K562 (cell line): Measurements from ENCODE around the gene FXYD3. TPM values are rescaled to one million over a fixed set of nuclear protein-coding genes. Genes with fewer than 3 reads are reported as not detected.
A peak's percentile ranks its signal among the peaks of the same experiment; 100 is the strongest.

Experiments
- ATAC-seq: fragments of 200-7000 bp; cut with Tn5 transposase; 3 replicates; pipeline ENCODE4 v1.9.1; 2020; ENCODE audit warnings: moderate library complexity
- BruUV-seq: library from RNA; stranded (reverse); fragments of 400-500 nt; replicated peaks from 2 replicates; lab custom pipeline; 2021; lab: Mats Ljungman, UMichigan
- CTCF ChIA-PET: fragments of 300-600 bp; formaldehyde crosslinking; extraction: SDS; loops from one replicate; lab custom pipeline; 2021; ENCODE audit warnings: low intra/inter-chr PET ratio; lab: Yijun Ruan, JAX
- POLR2A ChIA-PET: fragments of 300-600, 350-650 bp; sonication (Branson Sonifier 250); formaldehyde crosslinking; extraction: SDS; loops from one replicate; lab custom pipeline; 2021; ENCODE audit warnings: antibody characterized with exemption, inconsistent platforms; lab: Yijun Ruan, JAX
- DNase-seq, 4 experiments: peaks; one replicate each; pipeline versions ENCODE4 v3.0.0 to v3.0.0-alpha.2; 2011 to 2018; ENCODE audit warnings: low spot score in 3 of 4, mixed read lengths in 3 of 4; ENCODE audit errors: extremely low read depth in 1 of 4
- FAIRE-seq: peaks from 2 replicates; lab custom pipeline; 2011; peaks lifted over from hg19 to GRCh38; lab: Jason Lieb, UNC
- H2AFZ ChIP-seq: 2 replicates; pipeline ENCODE4 v1.6.0; 2011; ENCODE audit warnings: low read depth, low read length, control low read depth, inconsistent platforms
- H3K27ac ChIP-seq: fragments of 200-600 bp; 3 replicates; pipeline ENCODE4 v1.8.0; 2011; ENCODE audit warnings: low read depth, mild to moderate bottlenecking, control low read depth, inconsistent platforms, low read length, moderate library complexity, mixed read lengths; ENCODE audit errors: extremely low read depth
- H3K27me3 ChIP-seq, 2 experiments: fragments of 300-600 bp in 1 of 2; 2 replicates in 1 of 2; 3 replicates in 1 of 2; pipeline versions ENCODE4 v1.6.0 to v1.8.0; 2011; ENCODE audit warnings: inconsistent platforms in 2 of 2, low read length in 2 of 2, mild to moderate bottlenecking in 1 of 2, mixed read lengths in 1 of 2, moderate library complexity in 1 of 2; ENCODE audit not compliant: control insufficient read depth in 2 of 2, insufficient read depth in 2 of 2
- H3K36me3 ChIP-seq: fragments of 300-600 bp; 3 replicates; pipeline ENCODE4 v1.8.0; 2011; ENCODE audit warnings: mild to moderate bottlenecking, low read length, inconsistent platforms; ENCODE audit not compliant: control insufficient read depth, insufficient read depth
- H3K4me1 ChIP-seq, 2 experiments: fragments of 200-600 bp in 1 of 2; replicated peaks in 1 of 2; 2 replicates in 1 of 2; 3 replicates in 1 of 2; pipeline versions ENCODE4 v1.5.1 to v1.8.0; 2011; ENCODE audit warnings: inconsistent platforms in 2 of 2, low read length in 2 of 2, mild to moderate bottlenecking in 1 of 2, mixed read lengths in 1 of 2, moderate library complexity in 1 of 2; ENCODE audit not compliant: control insufficient read depth in 2 of 2, insufficient read depth in 2 of 2
- H3K4me2 ChIP-seq: 2 replicates; pipeline ENCODE4 v1.6.1; 2011; ENCODE audit warnings: low read length, control low read depth, inconsistent platforms, mixed read lengths; ENCODE audit not compliant: insufficient read depth
- H3K4me3 ChIP-seq: fragments of 200-600 bp; sonication (generic), shearing (Covaris generic); 2 replicates; pipeline ENCODE4 v1.5.1; 2016; ENCODE audit warnings: control low read depth, inconsistent platforms
- H3K79me2 ChIP-seq: fragments of 200-600 bp; 3 replicates; pipeline ENCODE4 v1.8.0; 2011; ENCODE audit warnings: low read length, inconsistent platforms; ENCODE audit not compliant: control insufficient read depth, insufficient read depth
- H3K9ac ChIP-seq, 2 experiments: 2 replicates each; pipeline versions ENCODE4 v1.6.0 to v1.6.1; 2011; ENCODE audit warnings: low read depth in 2 of 2, low read length in 2 of 2, control low read depth in 1 of 2, inconsistent platforms in 1 of 2, mild to moderate bottlenecking in 1 of 2, mixed read lengths in 1 of 2; ENCODE audit not compliant: insufficient read depth in 1 of 2
- H3K9me1 ChIP-seq: one replicate; pipeline ENCODE4 v1.6.0; 2011; ENCODE audit warnings: inconsistent platforms, mild to moderate bottlenecking, low read length, moderate library complexity; ENCODE audit not compliant: control insufficient read depth, insufficient read depth
- H3K9me3 ChIP-seq: replicated peaks from 2 replicates; pipeline ENCODE4 v1.5.1; 2011; ENCODE audit warnings: low read depth, low read length, inconsistent platforms; ENCODE audit not compliant: control insufficient read depth, insufficient read depth
- H4K20me1 ChIP-seq: replicated peaks from 2 replicates; pipeline ENCODE4 v1.6.1; 2011; ENCODE audit warnings: low read length, inconsistent platforms, mixed read lengths; ENCODE audit not compliant: control insufficient read depth, insufficient read depth
- CBX5 ChIP-seq: IDR thresholded peaks from 2 replicates; pipeline ENCODE4 v1.6.1; 2014; ENCODE audit warnings: low read depth, borderline replicate concordance
- CHD7 ChIP-seq: fragments of 200-600 bp; sonication (generic); IDR thresholded peaks from one replicate; pipeline ENCODE4 v1.6.1; 2012; ENCODE audit warnings: mild to moderate bottlenecking, low read depth, low read length, inconsistent platforms
- ELF4 ChIP-seq: fragments of 450-650 bp; formaldehyde crosslinking; IDR thresholded peaks from 2 replicates; pipeline ENCODE4 v1.4.0; 2022; ENCODE audit warnings: missing genetic modification characterization
- HIVEP1 ChIP-seq: fragments of 250-450 bp; sonication (Bioruptor Pico); IDR thresholded peaks from 2 replicates; pipeline ENCODE4 v1.4.0; 2020; ENCODE audit warnings: mild to moderate bottlenecking
- WGBS: fragments of 100-300 bp; shearing (Covaris generic); methylation state at CpG from one replicate; pipeline ENCODE4 v1.1.6; 2016; ENCODE audit warnings: low coverage, mixed read lengths; ENCODE audit not compliant: insufficient coverage; ENCODE audit errors: missing lambda C conversion rate; 5-methylcytosine and 5-hydroxymethylcytosine counted together
- in situ Hi-C: fragments of 300-500 bp; cut with MboI; formaldehyde crosslinking; loops from 4 replicates; pipeline ENCODE4 v1.15.0; 2018; ENCODE audit warnings: inconsistent platforms, mixed read lengths
- intact Hi-C: fragments of 100-400 bp; cut with micrococcal nuclease; formaldehyde crosslinking; loops from 2 replicates; pipeline ENCODE4 v1.14.2; 2022
- polyA plus RNA-seq, 8 experiments: library from polyadenylated mRNA; depleted of rRNA in 4 of 8; stranded (reverse) in 5 of 8; unstranded in 3 of 8; fragments of >200 nt; fragmentation: Nextera tagmentation in 2 of 8; fragmentation: Illumina TruSeq in 1 of 8; extraction: Ambion mirVana in 2 of 8; extraction: Trizol in 1 of 8; gene quantifications; 2 replicates each; pipeline versions ENCODE4 v1.2.1 to v1.2.3, GENCODE V29; 2011 to 2014; ENCODE audit warnings: inconsistent platforms in 1 of 8, missing spikeins in 1 of 8
- total RNA-seq, 7 experiments: library from RNA; depleted of rRNA in 6 of 7; stranded (reverse); fragments of >200 nt in 6 of 7; fragmentation: Illumina TruSeq in 2 of 7; extraction: Trizol in 2 of 7; gene quantifications; 2 replicates each; pipeline versions ENCODE4 v1.2.1 to v1.2.3, GENCODE V29; 2011 to 2021; ENCODE audit warnings: low replicate concordance in 1 of 7

The FXYD3 gene
- total and polyA plus RNA-seq, 9 of the 15 experiments (the other 6 are each of a cell fraction or from before 2014, with no cell fraction given), result 0.24 TPM; not detected in 8

GRCh38 chr19:35075202-35076025 is 40.2 kb upstream of the FXYD3 start:
- DNase-seq (no peak), FAIRE-seq (no peak), ATAC-seq (no peak)
- Histone ChIP-seq H3K9me3 (no peaks in the 10 kb centered on the region; the same call in 1 of the 2 replicates), H3K4me1 (peaks cover 0 to 27% of the 10 kb centered on the region in 2 experiments; a peak in 2 of 5 replicates), H2AFZ (no peak overlapping the region), H3K27ac (no peak overlapping the region), H3K27me3 (peaks cover 37 to 69% of the 10 kb centered on the region in 2 experiments; a peak in 4 of 5 replicates), H3K4me2 (no peak overlapping the region), H4K20me1 (no peaks in the 10 kb centered on the region), H3K36me3 (no peaks in the 10 kb centered on the region), H3K4me3 (no peak overlapping the region), H3K9ac (0 out of 4 replicates have a peak overlapping the region, but pooled peaks of 1 of the 2 experiments have one; percentile 8), H3K79me2 (no peaks in the 10 kb centered on the region), H3K9me1 (no peaks in the 10 kb centered on the region)
- TF ChIP-seq CBX5 (no peak), ELF4 (0 out of 2 replicates have a peak, but pooled peaks have one; percentile 45), HIVEP1 (CRISPR knock-in tag) (no peak), CHD7 (no peak)
- in situ Hi-C loops (no loop called here), intact Hi-C loops (no loop called here)
- no TSS peak for BruUV-seq
- ChIA-PET POLR2A (no interaction called here), CTCF (no interaction called here)
- 1% methylated on average over 8 of the region's 21 CpGs for WGBS
